Chondrocyte (in vitro differentiated cells): ENCODE results near the gene SPSB1. TPM values are rescaled to one million over a fixed set of nuclear protein-coding genes. Genes with fewer than 3 reads are reported as not detected.

Experiments used
- DNase-seq: peaks from one replicate; pipeline ENCODE4 v3.0.0; 2021; ENCODE audit warnings: mixed read lengths, low spot score
- H3K27ac Mint-ChIP-seq: one replicate; pipeline ENCODE4 v1.8.0; 2021; ENCODE audit warnings: mild to moderate bottlenecking, moderate library complexity, mixed read lengths; ENCODE audit not compliant: unreplicated experiment
- H3K27me3 Mint-ChIP-seq: 2 replicates; pipeline ENCODE4 v1.8.0; 2021; ENCODE audit warnings: low read depth, mixed read lengths
- H3K36me3 Mint-ChIP-seq: 2 replicates; pipeline ENCODE4 v1.8.0; 2021; ENCODE audit warnings: low read depth, mixed read lengths
- H3K4me1 Mint-ChIP-seq: 2 replicates; pipeline ENCODE4 v1.8.0; 2021; ENCODE audit warnings: low read depth, mild to moderate bottlenecking, mixed read lengths
- H3K4me3 Mint-ChIP-seq: one replicate; pipeline ENCODE4 v1.8.0; 2021; ENCODE audit warnings: mild to moderate bottlenecking, moderate library complexity, mixed read lengths; ENCODE audit not compliant: unreplicated experiment
- H3K9me3 Mint-ChIP-seq: 2 replicates; pipeline ENCODE4 v1.8.0; 2021; ENCODE audit warnings: low read depth, mixed read lengths
- CTCF ChIP-seq: fragments of 200-600 bp; sonication (generic); IDR thresholded peaks from 2 replicates; pipeline ENCODE4 v1.5.0; 2021; ENCODE audit warnings: antibody characterized with exemption, mild to moderate bottlenecking, moderate library complexity
- total RNA-seq: library from RNA; stranded (reverse); gene quantifications from 3 replicates; pipeline ENCODE4 v1.2.1, GENCODE V29; 2021

Gene SPSB1
- total RNA-seq, 1 donor from 2014 or later: 173 TPM

- no peak for TF ChIP-seq CTCF
- no peaks in the 10 kb centered on the region for H3K9me3 Mint-ChIP-seq
- H3K36me3 Mint-ChIP-seq: peaks cover 23% of the 10 kb centered on the region
- no peak overlapping the region for H3K4me3 Mint-ChIP-seq
- H3K27ac Mint-ChIP-seq: peak overlapping the region; percentile 84
- H3K27me3 Mint-ChIP-seq: no peaks in the 10 kb centered on the region
- DNase-seq: no peak
- peaks cover 90% of the 10 kb centered on the region for H3K4me1 Mint-ChIP-seq
These were observed 58.3 kb downstream of the SPSB1 start for GRCh38 chr1:9350960-9351359.

- H3K27ac Mint-ChIP-seq: peak overlapping the region; percentile 84
- H3K27me3 Mint-ChIP-seq: no peaks in the 10 kb centered on the region
- H3K36me3 Mint-ChIP-seq: peaks cover 31% of the 10 kb centered on the region
- DNase-seq: no peak
- no peak for TF ChIP-seq CTCF
- no peak overlapping the region for H3K4me3 Mint-ChIP-seq
- no peaks in the 10 kb centered on the region for H3K9me3 Mint-ChIP-seq
- H3K4me1 Mint-ChIP-seq: peaks cover 87% of the 10 kb centered on the region
These were observed 59.1 kb downstream of the SPSB1 start for GRCh38 chr1:9351654-9352271.

- Mint-ChIP-seq H3K4me3 (no peak overlapping the region), H3K27ac (peak overlapping the region; percentile 85), H3K36me3 (peaks cover 38% of the 10 kb centered on the region), H3K27me3 (no peaks in the 10 kb centered on the region), H3K4me1 (peaks cover 88% of the 10 kb centered on the region), H3K9me3 (no peaks in the 10 kb centered on the region)
- peak; percentile 40 for TF ChIP-seq CTCF
- no peak for DNase-seq
These were observed 59.9 kb downstream of the SPSB1 start for GRCh38 chr1:9352377-9353134.

- Mint-ChIP-seq H3K4me3 (no peak overlapping the region), H3K27me3 (no peaks in the 10 kb centered on the region)
These were observed 62.8 kb downstream of the SPSB1 start for GRCh38 chr1:9355503-9355902.

More at GRCh38 chr1:9355503-9355902, 62.8 kb downstream of the SPSB1 start:
- Mint-ChIP-seq H3K27ac (peak overlapping the region; percentile 57), H3K36me3 (peaks cover 45% of the 10 kb centered on the region), H3K9me3 (no peaks in the 10 kb centered on the region), H3K4me1 (peaks cover 81% of the 10 kb centered on the region)
- DNase-seq: no peak
- no peak for TF ChIP-seq CTCF
